Measurements from ENCODE around the gene ST8SIA2.

ST8SIA2 gene

GRCh38 chr15:92494806-92495336 lies 101.2 kb downstream of the ST8SIA2 start:
- no peak for DNase-seq (ENCODE audit: low spot score)

GRCh38 chr15:92495446-92495845 lies 101.8 kb downstream of the ST8SIA2 start:
- no peak for DNase-seq (ENCODE audit: low spot score)

- no peak for DNase-seq (ENCODE audit: low spot score)
Measured at GRCh38 chr15:92499731-92500530, 106.2 kb downstream of the ST8SIA2 start.

- no peak for DNase-seq (ENCODE audit: low spot score)
Measured at GRCh38 chr15:92502336-92502735, 108.7 kb downstream of the ST8SIA2 start.

GRCh38 chr15:92502930-92503857 lies 109.5 kb downstream of the ST8SIA2 start:
- DNase-seq (ENCODE audit: low spot score), result no peak

- DNase-seq (ENCODE audit: low spot score), result no peak
Measured at GRCh38 chr15:92503889-92504288, 110.2 kb downstream of the ST8SIA2 start.

GRCh38 chr15:92505611-92506010 lies 111.9 kb downstream of the ST8SIA2 start:
- no peak for DNase-seq (ENCODE audit: low spot score)

GRCh38 chr15:92506506-92506905 lies 112.8 kb downstream of the ST8SIA2 start:
- DNase-seq (ENCODE audit: low spot score), result no peak

GRCh38 chr15:92510163-92510882 lies 116.6 kb downstream of the ST8SIA2 start:
- no peak for DNase-seq (ENCODE audit: low spot score)
